LNCAP (cell line): ENCODE measurements around the gene WDR7.

Experiments
- CTCF ChIP-seq: fragments of 450-650 bp; IDR thresholded peaks from 2 replicates; pipeline ENCODE4 v1.5.1; 2017; ENCODE audit warnings: mild to moderate bottlenecking

The WDR7 gene

GRCh38 chr18:56947236-56947635 is 296.1 kb downstream of the WDR7 start:
- no peak for TF ChIP-seq CTCF

- TF ChIP-seq CTCF, result no peak
Observed at GRCh38 chr18:56952026-56952425, 300.9 kb downstream of the WDR7 start.

- no peak for TF ChIP-seq CTCF
Observed at GRCh38 chr18:56953428-56954198, 302.5 kb downstream of the WDR7 start.

GRCh38 chr18:56955490-56955889 is 304.3 kb downstream of the WDR7 start:
- TF ChIP-seq CTCF, result no peak

- TF ChIP-seq CTCF, result no peak
Observed at GRCh38 chr18:56959120-56959519, 308.0 kb downstream of the WDR7 start.

- TF ChIP-seq CTCF, result no peak
Observed at GRCh38 chr18:56962322-56962721, 311.2 kb downstream of the WDR7 start.

GRCh38 chr18:56967035-56967434 is 315.9 kb downstream of the WDR7 start:
- TF ChIP-seq CTCF, result no peak

GRCh38 chr18:56973487-56973886 is 322.3 kb downstream of the WDR7 start:
- TF ChIP-seq CTCF, result no peak
